ENCODE measurements around the gene ZNF438.
"Not testable (repeated sequence)": the region's sequence is repeated elsewhere in the genome, so short reads cannot be mapped to it uniquely, and the experiment has no call there.

ZNF438 gene

GRCh38 chr10:30917067-30917466 is 114.6 kb downstream of the ZNF438 start:
- DNase-seq (ENCODE audit: extremely low read depth, low read depth), result no peak
- no peak overlapping the region for H3K4me3 ChIP-seq (replicated peaks; ENCODE audit: low read depth, low read length)
- no peak for TF ChIP-seq CTCF (IDR thresholded peaks at IDR 0.05; ENCODE audit: low read depth, low read length, missing control alignments)

GRCh38 chr10:30915146-30915545 is 116.5 kb downstream of the ZNF438 start:
- H3K4me3 ChIP-seq (replicated peaks; ENCODE audit: low read depth, low read length), result no peak overlapping the region
- no peak for TF ChIP-seq CTCF (IDR thresholded peaks at IDR 0.05; ENCODE audit: low read depth, low read length, missing control alignments)
- DNase-seq (ENCODE audit: extremely low read depth, low read depth), result no peak

GRCh38 chr10:30911303-30911863 is 120.3 kb downstream of the ZNF438 start:
- H3K4me3 ChIP-seq (replicated peaks; ENCODE audit: low read depth, low read length), result no peak overlapping the region
- DNase-seq (ENCODE audit: extremely low read depth, low read depth), result no peak
- no peak for TF ChIP-seq CTCF (IDR thresholded peaks at IDR 0.05; ENCODE audit: low read depth, low read length, missing control alignments)

GRCh38 chr10:30903397-30904138 is 128.1 kb downstream of the ZNF438 start:
- TF ChIP-seq CTCF (IDR thresholded peaks at IDR 0.05; ENCODE audit: low read depth, low read length, missing control alignments), result no peak
- no peak overlapping the region for H3K4me3 ChIP-seq (replicated peaks; ENCODE audit: low read depth, low read length)
- DNase-seq (ENCODE audit: extremely low read depth, low read depth), result no peak

GRCh38 chr10:30902621-30903396 is 128.9 kb downstream of the ZNF438 start:
- no peak for TF ChIP-seq CTCF (IDR thresholded peaks at IDR 0.05; ENCODE audit: low read depth, low read length, missing control alignments)
- H3K4me3 ChIP-seq (replicated peaks; ENCODE audit: low read depth, low read length), result no peak overlapping the region
- no peak for DNase-seq (ENCODE audit: extremely low read depth, low read depth)

GRCh38 chr10:30901487-30901886 is 130.2 kb downstream of the ZNF438 start:
- H3K4me3 ChIP-seq (replicated peaks; ENCODE audit: low read depth, low read length); DNase-seq (ENCODE audit: extremely low read depth, low read depth): not testable (repeated sequence)

- no peak for TF ChIP-seq CTCF (IDR thresholded peaks at IDR 0.05; ENCODE audit: low read depth, low read length, missing control alignments)
- H3K4me3 ChIP-seq (replicated peaks; ENCODE audit: low read depth, low read length), result no peak overlapping the region
- DNase-seq (ENCODE audit: extremely low read depth, low read depth), result no peak
Measured at GRCh38 chr10:30898964-30899363, 132.7 kb downstream of the ZNF438 start.

Data from HFF-Myc (cell line).